VCaP (cell line): ENCODE results near the gene ESM1.

ENCODE experiments used
- H3K27ac ChIP-seq: fragments of 450-650 bp; 2 replicates; pipeline ENCODE4 v1.5.1; 2017
- TF ChIP-seq, protein P1 (sequence below): fragments of 450-650 bp; conservative IDR thresholded peaks from 2 replicates; pipeline ENCODE4 v1.5.1; 2017; ENCODE audit warnings: mild to moderate bottlenecking, moderate library complexity

ESM1 gene

GRCh38 chr5:54947187-54947586, 38.2 kb downstream of the ESM1 start:
- TF ChIP-seq, protein P1, sequence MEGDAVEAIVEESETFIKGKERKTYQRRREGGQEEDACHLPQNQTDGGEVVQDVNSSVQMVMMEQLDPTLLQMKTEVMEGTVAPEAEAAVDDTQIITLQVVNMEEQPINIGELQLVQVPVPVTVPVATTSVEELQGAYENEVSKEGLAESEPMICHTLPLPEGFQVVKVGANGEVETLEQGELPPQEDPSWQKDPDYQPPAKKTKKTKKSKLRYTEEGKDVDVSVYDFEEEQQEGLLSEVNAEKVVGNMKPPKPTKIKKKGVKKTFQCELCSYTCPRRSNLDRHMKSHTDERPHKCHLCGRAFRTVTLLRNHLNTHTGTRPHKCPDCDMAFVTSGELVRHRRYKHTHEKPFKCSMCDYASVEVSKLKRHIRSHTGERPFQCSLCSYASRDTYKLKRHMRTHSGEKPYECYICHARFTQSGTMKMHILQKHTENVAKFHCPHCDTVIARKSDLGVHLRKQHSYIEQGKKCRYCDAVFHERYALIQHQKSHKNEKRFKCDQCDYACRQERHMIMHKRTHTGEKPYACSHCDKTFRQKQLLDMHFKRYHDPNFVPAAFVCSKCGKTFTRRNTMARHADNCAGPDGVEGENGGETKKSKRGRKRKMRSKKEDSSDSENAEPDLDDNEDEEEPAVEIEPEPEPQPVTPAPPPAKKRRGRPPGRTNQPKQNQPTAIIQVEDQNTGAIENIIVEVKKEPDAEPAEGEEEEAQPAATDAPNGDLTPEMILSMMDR, result no peak
- no peak overlapping the region for H3K27ac ChIP-seq

DNA sequence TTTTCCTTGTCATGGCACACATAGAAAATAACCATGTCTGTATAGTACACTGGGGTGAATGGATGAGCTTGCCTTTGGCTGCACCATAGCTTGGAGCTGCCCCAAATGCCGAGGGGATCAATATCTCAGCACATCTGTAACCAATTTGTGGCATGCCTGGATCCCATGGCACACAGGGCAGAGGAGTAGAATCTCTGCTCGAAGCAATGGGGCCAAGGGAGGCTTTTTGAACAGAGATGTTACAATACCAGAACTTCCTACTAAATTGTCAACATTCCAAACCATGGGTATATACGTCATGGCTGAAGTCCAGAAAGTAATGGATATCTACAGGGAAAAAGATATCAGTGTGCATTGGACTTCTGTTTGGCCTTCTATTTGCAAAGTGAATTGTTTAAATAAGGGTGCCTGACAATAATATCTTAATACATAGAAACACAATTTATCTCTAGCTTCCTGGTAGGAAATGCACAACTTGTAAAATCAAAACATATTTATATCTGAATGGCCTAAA, 39.0 kb downstream of the ESM1 start:
- no peak overlapping the region for H3K27ac ChIP-seq
- TF ChIP-seq, protein P1, result no peak

GRCh38 chr5:54944364-54944763, 41.0 kb downstream of the ESM1 start:
- TF ChIP-seq, protein P1, result peak; percentile 75
- no peak overlapping the region for H3K27ac ChIP-seq

- TF ChIP-seq, protein P1, result no peak
- H3K27ac ChIP-seq, result no peak overlapping the region
These were observed 43.2 kb downstream of the ESM1 start for GRCh38 chr5:54942064-54942778.

DNA sequence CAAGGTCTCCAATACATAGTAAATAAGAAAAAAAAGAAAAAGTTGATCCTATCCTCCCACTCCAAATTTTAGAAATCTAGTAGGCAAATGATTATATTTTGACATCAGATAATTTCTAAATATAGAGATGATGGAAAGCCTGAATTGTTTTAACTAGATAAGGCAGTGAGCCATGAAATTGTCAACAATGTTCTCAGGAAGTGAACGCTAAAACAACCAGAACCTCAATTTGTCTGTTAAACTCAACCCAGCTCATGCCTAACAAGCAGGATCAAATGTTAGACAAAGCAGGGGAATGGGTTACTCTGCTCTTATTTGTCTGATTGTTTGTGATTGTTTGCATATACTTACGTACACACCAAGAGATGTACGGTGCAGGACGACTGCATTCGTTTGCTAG, 49.2 kb downstream of the ESM1 start:
- TF ChIP-seq, protein P1, result no peak
- peak overlapping the region; percentile 88 for H3K27ac ChIP-seq

GRCh38 chr5:54932789-54933188, 52.6 kb downstream of the ESM1 start:
- TF ChIP-seq, protein P1, result no peak
- H3K27ac ChIP-seq, result no peak overlapping the region

DNA sequence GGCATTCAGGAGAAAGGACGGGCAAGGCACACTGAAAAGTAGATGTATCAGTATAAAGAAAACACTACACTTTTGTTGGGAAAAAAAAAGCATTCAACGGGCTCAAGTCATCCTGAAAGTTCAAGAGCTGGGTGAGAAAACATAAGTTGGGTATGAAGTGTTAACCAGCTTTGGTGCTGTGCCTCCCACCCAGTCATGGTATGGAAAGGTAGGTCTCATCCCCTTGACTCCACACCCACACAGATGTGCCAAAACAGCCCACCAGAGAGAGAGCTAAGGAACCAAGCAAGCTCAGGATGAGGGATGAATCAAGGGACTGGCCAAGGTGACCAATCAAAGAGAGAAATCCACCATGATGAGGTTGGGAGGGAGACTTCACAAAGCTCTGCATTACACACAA, 54.7 kb downstream of the ESM1 start:
- TF ChIP-seq, protein P1, result no peak
- no peak overlapping the region for H3K27ac ChIP-seq
